GM23338 (cell line): ENCODE data around the gene CCDC82. TPM values are rescaled to one million over a fixed set of nuclear protein-coding genes. Genes with fewer than 3 reads are reported as not detected.

Experiments
- ATAC-seq: fragments of 200-7000 bp; cut with Tn5 transposase; 3 replicates; pipeline ENCODE4 v1.9.1; 2020
- DNase-seq: peaks from one replicate; pipeline ENCODE4 v3.0.0-alpha.2; 2015; ENCODE audit warnings: low spot score
- H2AFZ ChIP-seq: fragments of 200-600 bp; sonication (generic); 2 replicates; pipeline ENCODE4 v1.8.0; 2016; ENCODE audit warnings: antibody characterized with exemption, mild to moderate bottlenecking, moderate library complexity
- H3F3A ChIP-seq: fragments of 200-600 bp; sonication (generic); replicated peaks from 2 replicates; pipeline ENCODE4 v1.8.0; 2017; ENCODE audit warnings: antibody characterized with exemption, mixed run types, low read depth
- H3K27ac ChIP-seq: fragments of 200-600 bp; sonication (generic); 2 replicates; pipeline ENCODE4 v1.6.1; 2016; ENCODE audit warnings: low read depth
- H3K27me3 ChIP-seq: fragments of 200-600 bp; sonication (generic); 2 replicates; pipeline ENCODE4 v1.8.0; 2016; ENCODE audit warnings: mild to moderate bottlenecking, mixed run types, moderate library complexity; ENCODE audit not compliant: insufficient read depth
- H3K36me3 ChIP-seq: fragments of 200-600 bp; sonication (generic); 2 replicates; pipeline ENCODE4 v1.8.0; 2016; ENCODE audit warnings: mild to moderate bottlenecking; ENCODE audit not compliant: insufficient read depth
- H3K4me1 ChIP-seq: fragments of 200-600 bp; sonication (generic); 2 replicates; pipeline ENCODE4 v1.8.0; 2016; ENCODE audit warnings: mild to moderate bottlenecking, moderate library complexity; ENCODE audit not compliant: insufficient read depth
- H3K4me2 ChIP-seq: fragments of 200-600 bp; sonication (generic); 2 replicates; pipeline ENCODE4 v1.7.1; 2017; ENCODE audit warnings: mixed run types
- H3K4me3 ChIP-seq: fragments of 200-600 bp; sonication (generic); 2 replicates; pipeline ENCODE4 v1.6.1; 2016; ENCODE audit warnings: mixed run types
- H3K79me2 ChIP-seq: fragments of 200-600 bp; sonication (generic); replicated peaks from 2 replicates; pipeline ENCODE4 v1.8.0; 2017; ENCODE audit warnings: mild to moderate bottlenecking; ENCODE audit not compliant: insufficient read depth
- H3K9me2 ChIP-seq: fragments of 200-600 bp; sonication (generic); 2 replicates; pipeline ENCODE4 v1.8.0; 2017; ENCODE audit not compliant: insufficient read depth
- H4K20me1 ChIP-seq: fragments of 200-600 bp; sonication (generic); replicated peaks from 2 replicates; pipeline ENCODE4 v1.8.0; 2017; ENCODE audit warnings: mild to moderate bottlenecking; ENCODE audit not compliant: insufficient read depth
- H3K27ac Mint-ChIP-seq: 2 replicates; pipeline ENCODE4 v1.8.0; 2020; ENCODE audit warnings: inconsistent platforms, mild to moderate bottlenecking, moderate library complexity, mixed read lengths
- H3K27me3 Mint-ChIP-seq: 3 replicates; pipeline ENCODE4 v1.8.0; 2022; ENCODE audit warnings: low read depth, mild to moderate bottlenecking, moderate library complexity, mixed read lengths, inconsistent platforms; ENCODE audit not compliant: insufficient read depth, poor library complexity
- H3K36me3 Mint-ChIP-seq: 3 replicates; pipeline ENCODE4 v1.8.0; 2021; ENCODE audit warnings: low read depth, mild to moderate bottlenecking, inconsistent platforms, moderate library complexity, mixed read lengths
- H3K4me1 Mint-ChIP-seq: 3 replicates; pipeline ENCODE4 v1.8.0; 2020; ENCODE audit warnings: mild to moderate bottlenecking, inconsistent platforms, mixed read lengths
- H3K4me3 Mint-ChIP-seq: 3 replicates; pipeline ENCODE4 v1.8.0; 2021; ENCODE audit warnings: moderate library complexity, mild to moderate bottlenecking, inconsistent platforms, mixed read lengths
- H3K9me3 Mint-ChIP-seq: 3 replicates; pipeline ENCODE4 v1.8.0; 2020; ENCODE audit warnings: moderate library complexity, mild to moderate bottlenecking, inconsistent platforms, mixed read lengths
- CREB1 ChIP-seq: fragments of 250-450 bp; sonication (Bioruptor Pico); IDR thresholded peaks from 2 replicates; pipeline ENCODE4 v1.5.0; 2020; ENCODE audit warnings: low read depth, mild to moderate bottlenecking, moderate library complexity
- JUNB ChIP-seq: IDR thresholded peaks from one replicate; pipeline ENCODE4 v1.6.1; 2016; ENCODE audit warnings: antibody characterized with exemption; ENCODE audit not compliant: unreplicated experiment
- ZNF114 ChIP-seq: fragments of 250-450 bp; sonication (Bioruptor Pico); IDR thresholded peaks from 2 replicates; pipeline ENCODE4 v1.5.0; 2020; ENCODE audit warnings: mild to moderate bottlenecking, moderate library complexity
- polyA plus RNA-seq: library from polyadenylated mRNA; unstranded; fragments of >200 nt; fragmentation: Nextera tagmentation; extraction: Ambion mirVana; gene quantifications from 2 replicates; pipeline ENCODE4 v1.2.1, GENCODE V29; 2016
- total RNA-seq: library from RNA; depleted of rRNA; stranded (reverse); fragments of >200 nt; shearing (Covaris generic); gene quantifications from 2 replicates; pipeline ENCODE4 v1.2.3, GENCODE V29; 2014
- TF ChIP-seq, protein P1 (sequence below): IDR thresholded peaks from 2 replicates; pipeline ENCODE4 v1.6.1; 2016; ENCODE audit warnings: antibody characterized with exemption
- TF ChIP-seq, protein P2 (sequence below): IDR thresholded peaks from one replicate; pipeline ENCODE4 v1.6.1; 2018; ENCODE audit warnings: antibody characterized with exemption; ENCODE audit not compliant: unreplicated experiment
- TF ChIP-seq, protein P3 (sequence below), 2 experiments: fragments of 200-600 bp in 1 of 2; sonication (generic) in 1 of 2; conservative IDR thresholded peaks; 2 replicates each; pipeline versions ENCODE4 v1.5.1 to v1.6.1; 2016 to 2017; ENCODE audit warnings: antibody characterized with exemption in 2 of 2, low read depth in 2 of 2, mild to moderate bottlenecking in 2 of 2, moderate library complexity in 1 of 2

The CCDC82 gene
- total and polyA plus RNA-seq, 2 experiments from 2014 or later = 15.7 to 45.8 TPM

DNA sequence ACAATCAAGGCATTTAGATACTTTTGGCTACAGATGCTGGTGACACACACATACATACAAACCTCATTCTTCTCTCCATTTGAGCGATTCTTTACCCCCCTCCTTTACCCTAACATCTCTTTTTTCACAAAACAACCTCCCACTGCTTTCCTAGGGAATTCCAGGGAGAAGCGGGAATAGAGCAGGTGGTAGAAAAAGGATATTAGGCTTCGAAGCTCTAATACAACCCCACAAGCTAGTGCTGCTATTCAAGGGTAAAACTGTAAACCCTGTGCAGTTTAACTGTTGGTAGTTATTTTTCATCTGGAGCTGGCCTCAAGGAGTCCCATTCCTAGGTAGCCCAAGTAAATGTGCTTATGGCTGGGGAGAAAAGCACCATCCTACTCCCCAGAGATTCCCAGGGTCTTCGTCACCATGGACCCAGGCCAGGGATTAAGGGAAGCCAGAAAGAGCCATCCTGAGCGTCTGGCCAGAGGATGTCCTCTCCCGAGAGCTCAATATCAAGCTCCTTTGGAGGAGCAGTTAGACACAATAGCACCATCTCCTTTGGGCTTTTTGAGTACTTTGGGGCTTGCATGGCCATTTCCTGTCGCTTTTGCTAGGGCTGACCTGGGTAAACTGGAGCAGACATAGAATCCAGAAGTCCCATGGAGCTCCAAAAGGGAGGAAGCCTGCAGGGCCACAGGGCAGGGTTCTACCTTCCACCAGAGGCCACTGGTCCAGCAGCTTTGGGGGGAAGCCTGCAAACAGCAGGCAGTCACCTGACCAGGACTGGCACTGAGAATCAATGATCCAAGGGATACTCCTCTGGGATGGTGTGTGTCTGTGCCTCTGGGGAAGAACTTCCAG, 49.8 kb downstream of the CCDC82 start (continued):
- TF ChIP-seq, protein P1, sequence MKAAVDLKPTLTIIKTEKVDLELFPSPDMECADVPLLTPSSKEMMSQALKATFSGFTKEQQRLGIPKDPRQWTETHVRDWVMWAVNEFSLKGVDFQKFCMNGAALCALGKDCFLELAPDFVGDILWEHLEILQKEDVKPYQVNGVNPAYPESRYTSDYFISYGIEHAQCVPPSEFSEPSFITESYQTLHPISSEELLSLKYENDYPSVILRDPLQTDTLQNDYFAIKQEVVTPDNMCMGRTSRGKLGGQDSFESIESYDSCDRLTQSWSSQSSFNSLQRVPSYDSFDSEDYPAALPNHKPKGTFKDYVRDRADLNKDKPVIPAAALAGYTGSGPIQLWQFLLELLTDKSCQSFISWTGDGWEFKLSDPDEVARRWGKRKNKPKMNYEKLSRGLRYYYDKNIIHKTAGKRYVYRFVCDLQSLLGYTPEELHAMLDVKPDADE = no peak
- TF ChIP-seq CREB1 (CRISPR knock-in tag) (no peak), JUNB (no peak), ZNF114 (CRISPR knock-in tag) (no peak)
- TF ChIP-seq, protein P2, sequence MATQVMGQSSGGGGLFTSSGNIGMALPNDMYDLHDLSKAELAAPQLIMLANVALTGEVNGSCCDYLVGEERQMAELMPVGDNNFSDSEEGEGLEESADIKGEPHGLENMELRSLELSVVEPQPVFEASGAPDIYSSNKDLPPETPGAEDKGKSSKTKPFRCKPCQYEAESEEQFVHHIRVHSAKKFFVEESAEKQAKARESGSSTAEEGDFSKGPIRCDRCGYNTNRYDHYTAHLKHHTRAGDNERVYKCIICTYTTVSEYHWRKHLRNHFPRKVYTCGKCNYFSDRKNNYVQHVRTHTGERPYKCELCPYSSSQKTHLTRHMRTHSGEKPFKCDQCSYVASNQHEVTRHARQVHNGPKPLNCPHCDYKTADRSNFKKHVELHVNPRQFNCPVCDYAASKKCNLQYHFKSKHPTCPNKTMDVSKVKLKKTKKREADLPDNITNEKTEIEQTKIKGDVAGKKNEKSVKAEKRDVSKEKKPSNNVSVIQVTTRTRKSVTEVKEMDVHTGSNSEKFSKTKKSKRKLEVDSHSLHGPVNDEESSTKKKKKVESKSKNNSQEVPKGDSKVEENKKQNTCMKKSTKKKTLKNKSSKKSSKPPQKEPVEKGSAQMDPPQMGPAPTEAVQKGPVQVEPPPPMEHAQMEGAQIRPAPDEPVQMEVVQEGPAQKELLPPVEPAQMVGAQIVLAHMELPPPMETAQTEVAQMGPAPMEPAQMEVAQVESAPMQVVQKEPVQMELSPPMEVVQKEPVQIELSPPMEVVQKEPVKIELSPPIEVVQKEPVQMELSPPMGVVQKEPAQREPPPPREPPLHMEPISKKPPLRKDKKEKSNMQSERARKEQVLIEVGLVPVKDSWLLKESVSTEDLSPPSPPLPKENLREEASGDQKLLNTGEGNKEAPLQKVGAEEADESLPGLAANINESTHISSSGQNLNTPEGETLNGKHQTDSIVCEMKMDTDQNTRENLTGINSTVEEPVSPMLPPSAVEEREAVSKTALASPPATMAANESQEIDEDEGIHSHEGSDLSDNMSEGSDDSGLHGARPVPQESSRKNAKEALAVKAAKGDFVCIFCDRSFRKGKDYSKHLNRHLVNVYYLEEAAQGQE = no peak

DNA sequence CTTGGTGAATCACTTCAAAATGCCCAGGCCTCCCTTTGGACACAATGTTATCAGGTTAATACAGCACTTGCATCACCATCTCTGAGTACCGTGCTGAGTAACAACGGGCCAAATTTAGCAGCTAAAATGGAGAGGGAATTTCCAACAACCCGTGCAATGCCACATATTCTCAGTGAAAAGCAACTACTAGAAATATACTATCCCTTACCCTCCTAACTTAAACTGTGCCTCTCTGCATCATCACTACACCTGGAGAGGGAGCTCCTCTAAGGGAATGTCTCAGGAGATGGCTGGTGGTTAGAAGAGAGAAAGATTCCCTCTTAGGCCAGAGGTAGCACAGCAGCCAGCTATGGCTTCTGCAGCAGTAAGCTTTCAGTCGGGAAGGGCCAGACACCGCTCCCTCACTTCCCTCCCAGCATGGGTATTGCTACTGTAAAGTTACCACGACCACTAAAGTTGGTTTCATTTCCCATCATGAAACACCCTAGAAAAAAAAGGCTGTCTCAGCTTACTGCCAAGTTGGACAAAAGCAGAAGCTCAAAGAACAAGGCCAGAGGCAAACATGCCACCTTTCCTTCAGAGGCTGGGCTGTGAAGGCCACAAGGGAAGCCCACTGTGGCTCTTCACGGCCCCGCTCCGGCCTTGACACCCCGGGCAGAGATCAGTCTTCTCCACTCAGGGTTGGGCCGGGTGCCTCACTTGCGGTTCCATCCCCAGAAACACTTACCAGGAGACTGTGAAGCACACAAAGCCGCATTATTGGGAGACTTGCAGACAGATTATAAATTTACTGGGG, 50.6 kb downstream of the CCDC82 start:
- Histone ChIP-seq H3K4me3 (no peak overlapping the region), H4K20me1 (no peaks in the 10 kb centered on the region), H3K79me2 (peaks cover 52% of the 10 kb centered on the region), H3K27ac (no peak overlapping the region), H3K4me2 (no peak overlapping the region), H3K36me3 (no peaks in the 10 kb centered on the region), H3K27me3 (peaks cover 8% of the 10 kb centered on the region; the same call in 1 of the 2 replicates), H3F3A (0 out of 2 replicates have a peak, but pooled peaks cover 5% of the 10 kb centered on the region), H2AFZ (no peak overlapping the region), H3K4me1 (peaks cover 69% of the 10 kb centered on the region), H3K9me2 (no peaks in the 10 kb centered on the region)
- Mint-ChIP-seq H3K36me3 (no peaks in the 10 kb centered on the region), H3K9me3 (no peaks in the 10 kb centered on the region), H3K4me1 (peaks cover 70% of the 10 kb centered on the region), H3K4me3 (no peak overlapping the region; the same call in 2 of the 3 replicates), H3K27ac (no peak overlapping the region), H3K27me3 (peaks cover 6% of the 10 kb centered on the region)
- peak; percentile 6 for ATAC-seq
- TF ChIP-seq JUNB = no peak
- TF ChIP-seq, protein P3, sequence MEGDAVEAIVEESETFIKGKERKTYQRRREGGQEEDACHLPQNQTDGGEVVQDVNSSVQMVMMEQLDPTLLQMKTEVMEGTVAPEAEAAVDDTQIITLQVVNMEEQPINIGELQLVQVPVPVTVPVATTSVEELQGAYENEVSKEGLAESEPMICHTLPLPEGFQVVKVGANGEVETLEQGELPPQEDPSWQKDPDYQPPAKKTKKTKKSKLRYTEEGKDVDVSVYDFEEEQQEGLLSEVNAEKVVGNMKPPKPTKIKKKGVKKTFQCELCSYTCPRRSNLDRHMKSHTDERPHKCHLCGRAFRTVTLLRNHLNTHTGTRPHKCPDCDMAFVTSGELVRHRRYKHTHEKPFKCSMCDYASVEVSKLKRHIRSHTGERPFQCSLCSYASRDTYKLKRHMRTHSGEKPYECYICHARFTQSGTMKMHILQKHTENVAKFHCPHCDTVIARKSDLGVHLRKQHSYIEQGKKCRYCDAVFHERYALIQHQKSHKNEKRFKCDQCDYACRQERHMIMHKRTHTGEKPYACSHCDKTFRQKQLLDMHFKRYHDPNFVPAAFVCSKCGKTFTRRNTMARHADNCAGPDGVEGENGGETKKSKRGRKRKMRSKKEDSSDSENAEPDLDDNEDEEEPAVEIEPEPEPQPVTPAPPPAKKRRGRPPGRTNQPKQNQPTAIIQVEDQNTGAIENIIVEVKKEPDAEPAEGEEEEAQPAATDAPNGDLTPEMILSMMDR (conservative IDR thresholded peaks at IDR 0.05; ENCODE audit: low read depth in 2 of 2) = peak in 1 of 2 experiments; percentile 18; a peak in 1 of 4 replicates
- peak; percentile 36 for DNase-seq
